ENCODE data around the gene VDAC2.

Gene VDAC2

GRCh38 chr10:75238182-75239095, 27.8 kb downstream of the VDAC2 start:
- no peak for FAIRE-seq

GRCh38 chr10:75239096-75239790, 28.6 kb downstream of the VDAC2 start:
- DNase-seq (ENCODE audit: insufficient read length, low spot score) (no peak), FAIRE-seq (no peak)
- no peak for TF ChIP-seq CTCF (IDR thresholded peaks at IDR 0.05; ENCODE audit: insufficient read depth, missing control alignments)

More at GRCh38 chr10:75238182-75239095, 27.8 kb downstream of the VDAC2 start:
- no peak for DNase-seq (ENCODE audit: insufficient read length, low spot score)
- TF ChIP-seq CTCF (IDR thresholded peaks at IDR 0.05; ENCODE audit: insufficient read depth, missing control alignments), result no peak

- no peak for DNase-seq (ENCODE audit: insufficient read length, low spot score)
- no peak for TF ChIP-seq CTCF (IDR thresholded peaks at IDR 0.05; ENCODE audit: insufficient read depth, missing control alignments)
- no peak for FAIRE-seq
Observed at GRCh38 chr10:75240329-75241076, 29.9 kb downstream of the VDAC2 start.

- no peak for TF ChIP-seq CTCF (IDR thresholded peaks at IDR 0.05; ENCODE audit: insufficient read depth, missing control alignments)
Observed at GRCh38 chr10:75243426-75243825, 32.8 kb downstream of the VDAC2 start.

GRCh38 chr10:75244487-75245353, 34.1 kb downstream of the VDAC2 start:
- FAIRE-seq (no peak), DNase-seq (ENCODE audit: insufficient read length, low spot score) (no peak)
- TF ChIP-seq CTCF (IDR thresholded peaks at IDR 0.05; ENCODE audit: insufficient read depth, missing control alignments), result no peak

More at GRCh38 chr10:75243426-75243825, 32.8 kb downstream of the VDAC2 start:
- FAIRE-seq (no peak), DNase-seq (ENCODE audit: insufficient read length, low spot score) (no peak)

Data from D721Med (cell line).